HepG2 (cell line): ENCODE results near the gene C1orf116. TPM values are rescaled to one million over a fixed set of nuclear protein-coding genes. Genes with fewer than 3 reads are reported as not detected.

ENCODE experiments used
- CEBPB ChIP-seq: IDR thresholded peaks from 2 replicates; pipeline ENCODE4 v1.6.1; 2011; ENCODE audit warnings: low read depth, low read length, improper control_type of control experiment, borderline replicate concordance
- CREB1 ChIP-seq, 2 experiments: fragments of 450-650 bp in 1 of 2; IDR thresholded peaks; 2 replicates each; pipeline ENCODE4 v1.6.1; 2016 to 2017; ENCODE audit warnings: control low read depth in 1 of 2, mild to moderate bottlenecking in 1 of 2, missing compliant biosample characterization in 1 of 2, missing genetic modification characterization in 1 of 2
- GPN1 ChIP-seq: sonication (generic); formaldehyde crosslinking; IDR thresholded peaks from 2 replicates; pipeline ENCODE4 v1.5.1; 2020; ENCODE audit warnings: missing genetic modification reagents, borderline replicate concordance
- HMG20B ChIP-seq: conservative IDR thresholded peaks from 2 replicates; pipeline ENCODE4 v1.6.1; 2016; ENCODE audit warnings: missing genetic modification reagents, missing compliant biosample characterization
- HNRNPH1 ChIP-seq: fragments of 200-400 bp; formaldehyde crosslinking; optimal IDR thresholded peaks from 2 replicates; pipeline ENCODE3; 2017; ENCODE audit warnings: mild to moderate bottlenecking, low read depth, low read length
- KAT8 ChIP-seq: IDR thresholded peaks from 2 replicates; pipeline ENCODE4 v1.6.1; 2016; ENCODE audit warnings: missing genetic modification reagents, missing compliant biosample characterization
- KDM6A ChIP-seq: IDR thresholded peaks from 2 replicates; pipeline ENCODE4 v1.6.1; 2016; ENCODE audit warnings: low read depth
- KLF9 ChIP-seq: IDR thresholded peaks from 2 replicates; pipeline ENCODE4 v1.6.1; 2016; ENCODE audit warnings: low read depth
- PHF20 ChIP-seq: sonication (generic); formaldehyde crosslinking; IDR thresholded peaks from 2 replicates; pipeline ENCODE4 v1.5.0; 2020; ENCODE audit warnings: mild to moderate bottlenecking, missing genetic modification reagents
- RERE ChIP-seq: IDR thresholded peaks from 2 replicates; pipeline ENCODE4 v1.6.1; 2016; ENCODE audit warnings: low read depth, missing genetic modification reagents, missing compliant biosample characterization
- STAG1 ChIP-seq: sonication (generic); formaldehyde crosslinking; IDR thresholded peaks from 2 replicates; pipeline ENCODE4 v1.4.0; 2020; ENCODE audit warnings: missing genetic modification reagents
- ZNF317 ChIP-seq: sonication (generic); formaldehyde crosslinking; IDR thresholded peaks from 2 replicates; pipeline ENCODE4 v1.5.0; 2020; ENCODE audit warnings: mild to moderate bottlenecking, missing genetic modification reagents
- ZNF33B ChIP-seq: sonication (generic); formaldehyde crosslinking; IDR thresholded peaks from 2 replicates; pipeline ENCODE4 v1.5.1; 2020; ENCODE audit warnings: mild to moderate bottlenecking, missing genetic modification reagents
- ZNF496 ChIP-seq: sonication (generic); formaldehyde crosslinking; IDR thresholded peaks from 2 replicates; pipeline ENCODE4 v1.8.1; 2023; ENCODE audit warnings: mild to moderate bottlenecking, moderate library complexity, missing genetic modification reagents; ENCODE audit not compliant: insufficient replicate concordance
- ZNF556 ChIP-seq: sonication (generic); formaldehyde crosslinking; IDR thresholded peaks from 2 replicates; pipeline ENCODE4 v1.4.0; 2020; ENCODE audit warnings: mild to moderate bottlenecking, missing genetic modification reagents, borderline replicate concordance
- ZNF746 ChIP-seq: sonication (generic); formaldehyde crosslinking; IDR thresholded peaks from 2 replicates; pipeline ENCODE4 v1.8.0; 2022; ENCODE audit warnings: mild to moderate bottlenecking, missing genetic modification reagents
- ZNF777 ChIP-seq: sonication (generic); formaldehyde crosslinking; IDR thresholded peaks from 2 replicates; pipeline ENCODE4 v1.4.0; 2020; ENCODE audit warnings: missing genetic modification reagents
- polyA plus RNA-seq, 8 experiments: library from polyadenylated mRNA; depleted of rRNA in 3 of 8; stranded (reverse) in 7 of 8; unstranded in 1 of 8; fragments of >200 nt; fragmentation: Illumina TruSeq in 4 of 8; extraction: Trizol in 4 of 8; gene quantifications; 2 replicates each; pipeline versions ENCODE4 v1.2.1 to v1.2.3, GENCODE V29; 2011 to 2016; ENCODE audit warnings: low read depth in 4 of 8, missing spikeins in 1 of 8, mixed read lengths in 1 of 8; ENCODE audit not compliant: insufficient read depth in 1 of 8
- total RNA-seq, 5 experiments: library from RNA; depleted of rRNA; stranded (reverse); fragments of >200 nt; fragmentation: Illumina TruSeq; extraction: Trizol; gene quantifications; 2 replicates each; pipeline ENCODE4 v1.2.3, GENCODE V29; 2016; ENCODE audit warnings: low read depth in 1 of 5
- TF ChIP-seq, protein P1 (sequence below): IDR thresholded peaks from 2 replicates; pipeline ENCODE4 v1.4.0; 2020; ENCODE audit warnings: mild to moderate bottlenecking, missing genetic modification reagents
- TF ChIP-seq, protein P2 (sequence below): sonication (generic); formaldehyde crosslinking; IDR thresholded peaks from 2 replicates; pipeline ENCODE4 v1.8.0; 2022; ENCODE audit warnings: mild to moderate bottlenecking, missing genetic modification reagents

The C1orf116 gene
- total and polyA plus RNA-seq, 2 of the 13 experiments (the other 11 are each of a cell fraction or from before 2014, with no cell fraction given): 0.51 to 0.95 TPM

- no peak for TF ChIP-seq HNRNPH1
- TF ChIP-seq, protein P1, sequence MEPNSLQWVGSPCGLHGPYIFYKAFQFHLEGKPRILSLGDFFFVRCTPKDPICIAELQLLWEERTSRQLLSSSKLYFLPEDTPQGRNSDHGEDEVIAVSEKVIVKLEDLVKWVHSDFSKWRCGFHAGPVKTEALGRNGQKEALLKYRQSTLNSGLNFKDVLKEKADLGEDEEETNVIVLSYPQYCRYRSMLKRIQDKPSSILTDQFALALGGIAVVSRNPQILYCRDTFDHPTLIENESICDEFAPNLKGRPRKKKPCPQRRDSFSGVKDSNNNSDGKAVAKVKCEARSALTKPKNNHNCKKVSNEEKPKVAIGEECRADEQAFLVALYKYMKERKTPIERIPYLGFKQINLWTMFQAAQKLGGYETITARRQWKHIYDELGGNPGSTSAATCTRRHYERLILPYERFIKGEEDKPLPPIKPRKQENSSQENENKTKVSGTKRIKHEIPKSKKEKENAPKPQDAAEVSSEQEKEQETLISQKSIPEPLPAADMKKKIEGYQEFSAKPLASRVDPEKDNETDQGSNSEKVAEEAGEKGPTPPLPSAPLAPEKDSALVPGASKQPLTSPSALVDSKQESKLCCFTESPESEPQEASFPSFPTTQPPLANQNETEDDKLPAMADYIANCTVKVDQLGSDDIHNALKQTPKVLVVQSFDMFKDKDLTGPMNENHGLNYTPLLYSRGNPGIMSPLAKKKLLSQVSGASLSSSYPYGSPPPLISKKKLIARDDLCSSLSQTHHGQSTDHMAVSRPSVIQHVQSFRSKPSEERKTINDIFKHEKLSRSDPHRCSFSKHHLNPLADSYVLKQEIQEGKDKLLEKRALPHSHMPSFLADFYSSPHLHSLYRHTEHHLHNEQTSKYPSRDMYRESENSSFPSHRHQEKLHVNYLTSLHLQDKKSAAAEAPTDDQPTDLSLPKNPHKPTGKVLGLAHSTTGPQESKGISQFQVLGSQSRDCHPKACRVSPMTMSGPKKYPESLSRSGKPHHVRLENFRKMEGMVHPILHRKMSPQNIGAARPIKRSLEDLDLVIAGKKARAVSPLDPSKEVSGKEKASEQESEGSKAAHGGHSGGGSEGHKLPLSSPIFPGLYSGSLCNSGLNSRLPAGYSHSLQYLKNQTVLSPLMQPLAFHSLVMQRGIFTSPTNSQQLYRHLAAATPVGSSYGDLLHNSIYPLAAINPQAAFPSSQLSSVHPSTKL (CRISPR knock-in tag): peak; percentile 53
- no peak for TF ChIP-seq KLF9 (CRISPR knock-in tag)
- peak; percentile 91 for TF ChIP-seq STAG1 (CRISPR knock-in tag)
- TF ChIP-seq KDM6A (CRISPR knock-in tag): no peak
- TF ChIP-seq CREB1 (IDR thresholded peaks at IDR 0.05): no peak
- TF ChIP-seq CREB1 (CRISPR knock-in tag; IDR thresholded peaks at IDR 0.05): 0 out of 2 replicates have a peak, but pooled peaks have one; percentile 12
- peak; percentile 54; the same call in 1 of the 2 replicates for TF ChIP-seq CEBPB
- TF ChIP-seq ZNF746 (CRISPR knock-in tag): no peak
- TF ChIP-seq ZNF496: no peak
- no peak for TF ChIP-seq ZNF556 (CRISPR knock-in tag)
- no peak for TF ChIP-seq ZNF777
- TF ChIP-seq, protein P2, sequence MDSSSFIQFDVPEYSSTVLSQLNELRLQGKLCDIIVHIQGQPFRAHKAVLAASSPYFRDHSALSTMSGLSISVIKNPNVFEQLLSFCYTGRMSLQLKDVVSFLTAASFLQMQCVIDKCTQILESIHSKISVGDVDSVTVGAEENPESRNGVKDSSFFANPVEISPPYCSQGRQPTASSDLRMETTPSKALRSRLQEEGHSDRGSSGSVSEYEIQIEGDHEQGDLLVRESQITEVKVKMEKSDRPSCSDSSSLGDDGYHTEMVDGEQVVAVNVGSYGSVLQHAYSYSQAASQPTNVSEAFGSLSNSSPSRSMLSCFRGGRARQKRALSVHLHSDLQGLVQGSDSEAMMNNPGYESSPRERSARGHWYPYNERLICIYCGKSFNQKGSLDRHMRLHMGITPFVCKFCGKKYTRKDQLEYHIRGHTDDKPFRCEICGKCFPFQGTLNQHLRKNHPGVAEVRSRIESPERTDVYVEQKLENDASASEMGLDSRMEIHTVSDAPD (CRISPR knock-in tag): no peak
- no peak for TF ChIP-seq HMG20B (CRISPR knock-in tag)
- TF ChIP-seq KAT8: no peak
- TF ChIP-seq RERE (CRISPR knock-in tag): no peak
- TF ChIP-seq GPN1: no peak
- no peak for TF ChIP-seq PHF20 (CRISPR knock-in tag)
- no peak for TF ChIP-seq ZNF33B (CRISPR knock-in tag)
- TF ChIP-seq ZNF317 (CRISPR knock-in tag): no peak
These were observed 45.2 kb upstream of the C1orf116 start (continued) for GRCh38 chr1:207077470-207078377.
